GM11168 (cell line): ENCODE results near the gene POLR1H.
"Not testable (repeated sequence)": the region's sequence is repeated elsewhere in the genome, so short reads cannot be mapped to it uniquely, and the experiment has no call there.

ENCODE experiments used
- in situ Hi-C: fragments of 300-500 bp; cut with MboI; formaldehyde crosslinking; loops from one replicate; pipeline ENCODE4 v1.12.0; 2022; ENCODE audit warnings: low sequenced_read_pairs; ENCODE audit not compliant: unreplicated experiment

The POLR1H gene, protein sequence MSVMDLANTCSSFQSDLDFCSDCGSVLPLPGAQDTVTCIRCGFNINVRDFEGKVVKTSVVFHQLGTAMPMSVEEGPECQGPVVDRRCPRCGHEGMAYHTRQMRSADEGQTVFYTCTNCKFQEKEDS

DNA sequence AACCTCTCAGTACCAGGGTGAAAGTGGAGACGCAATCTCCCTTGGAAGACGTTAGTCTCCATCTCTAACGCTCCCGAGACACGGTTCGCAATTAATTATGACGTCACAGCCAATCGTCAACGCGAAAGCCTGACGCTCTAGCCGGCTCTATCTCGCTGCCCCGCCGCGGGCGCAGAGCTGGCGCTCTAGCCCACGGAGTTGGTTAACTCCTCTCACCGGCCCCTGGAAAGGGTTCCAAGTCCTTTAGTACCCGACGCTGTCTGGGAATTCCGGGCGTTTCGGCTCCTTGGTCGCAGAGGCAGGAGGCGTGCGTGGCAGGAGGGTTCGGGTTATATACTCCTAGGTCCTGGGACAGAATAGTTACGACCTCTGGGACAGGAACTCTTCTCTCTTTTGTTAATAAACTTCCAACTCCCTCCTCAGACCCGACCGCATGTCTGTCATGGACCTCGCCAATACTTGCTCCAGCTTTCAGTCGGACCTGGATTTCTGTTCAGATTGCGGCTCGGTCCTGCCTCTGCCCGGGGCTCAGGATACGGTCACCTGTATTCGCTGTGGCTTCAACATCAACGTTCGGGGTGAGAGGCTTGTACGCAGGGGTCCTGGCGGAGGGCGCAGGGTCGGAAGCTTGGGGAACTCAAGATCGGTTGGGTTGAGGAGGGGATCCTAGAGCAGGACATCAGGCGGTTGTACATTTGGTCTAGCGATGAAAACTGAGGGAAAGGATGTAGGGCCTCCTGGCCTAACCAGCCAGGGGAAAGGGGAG, at the start of gene POLR1H:
Gene POLR1H, plus strand, starts transcription at position 174 of the 766 bp plus-strand sequence. Its CDS starts 260 bp downstream, at position 434.
- in situ Hi-C loops = no loop called here

DNA sequence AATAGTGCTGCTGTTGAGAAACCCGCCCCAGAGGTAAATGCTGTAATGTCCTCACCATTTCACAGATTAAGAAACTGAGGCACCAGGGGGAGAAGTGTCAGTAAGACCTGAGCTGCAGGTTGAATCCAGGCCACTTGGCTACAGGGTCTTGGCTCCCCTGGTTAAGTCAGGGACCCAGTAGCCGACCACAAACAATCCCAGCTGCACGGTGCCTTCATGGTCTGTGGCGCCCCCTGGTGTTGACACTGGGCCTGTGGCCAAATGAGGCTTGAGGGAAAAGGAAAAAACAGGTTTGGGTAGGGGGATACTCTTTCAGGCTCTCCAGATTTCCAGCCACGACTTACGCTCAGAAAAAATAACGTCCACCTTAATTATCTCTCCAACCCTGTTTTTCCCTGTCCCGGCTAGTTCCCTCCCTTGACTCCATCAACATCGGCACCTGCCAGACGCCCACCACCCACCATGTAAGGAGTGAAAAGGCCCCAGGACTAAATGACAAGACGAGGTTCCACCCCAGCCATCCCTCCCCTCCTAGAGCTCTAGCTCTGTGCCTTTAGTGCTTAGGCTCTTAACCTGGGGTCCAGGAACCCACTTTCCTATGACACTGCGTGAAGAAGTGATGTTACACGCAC, 47.7 kb upstream of the POLR1H start:
- in situ Hi-C loops = no loop called here

DNA sequence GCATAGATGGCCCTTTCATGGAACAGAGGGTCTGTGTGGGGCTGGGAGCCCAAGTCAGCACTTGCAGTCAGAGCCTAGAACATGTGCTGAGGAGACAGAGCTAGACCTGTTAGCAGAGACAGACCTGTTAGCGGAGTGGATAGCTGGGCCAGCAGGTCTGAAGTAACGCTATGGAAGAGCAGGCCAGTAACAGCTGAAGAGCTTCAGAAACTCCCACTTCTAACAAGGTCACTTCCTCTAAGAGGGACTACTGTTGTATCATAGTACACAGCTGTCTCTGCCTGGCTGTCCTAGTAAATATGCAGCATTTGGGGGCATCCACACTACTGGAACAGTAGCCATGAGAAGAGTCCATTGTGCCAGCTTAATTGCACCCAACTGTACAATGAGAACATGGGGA, 41.2 kb upstream of the POLR1H start:
- in situ Hi-C loops = no loop called here

DNA sequence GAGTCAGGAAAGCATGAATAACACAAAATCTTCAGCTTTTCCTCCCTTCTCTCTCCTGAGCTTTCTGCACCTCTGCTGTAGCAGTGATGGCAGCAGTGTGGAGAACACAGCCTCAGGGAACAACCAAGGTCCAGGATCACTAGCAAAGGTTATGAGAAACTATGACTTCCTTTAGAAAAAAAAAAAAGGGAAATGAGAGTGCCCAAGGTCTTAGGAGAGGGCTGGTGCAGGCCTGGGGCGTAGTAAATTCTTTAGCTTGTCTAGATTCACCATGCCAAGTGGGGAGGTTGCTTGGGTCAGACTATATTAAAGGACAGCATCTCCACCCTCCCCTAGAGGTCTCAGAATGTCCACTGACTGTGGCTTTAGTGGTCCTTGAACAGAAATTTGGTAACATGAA, 40.4 kb upstream of the POLR1H start:
- in situ Hi-C loops = no loop called here

DNA sequence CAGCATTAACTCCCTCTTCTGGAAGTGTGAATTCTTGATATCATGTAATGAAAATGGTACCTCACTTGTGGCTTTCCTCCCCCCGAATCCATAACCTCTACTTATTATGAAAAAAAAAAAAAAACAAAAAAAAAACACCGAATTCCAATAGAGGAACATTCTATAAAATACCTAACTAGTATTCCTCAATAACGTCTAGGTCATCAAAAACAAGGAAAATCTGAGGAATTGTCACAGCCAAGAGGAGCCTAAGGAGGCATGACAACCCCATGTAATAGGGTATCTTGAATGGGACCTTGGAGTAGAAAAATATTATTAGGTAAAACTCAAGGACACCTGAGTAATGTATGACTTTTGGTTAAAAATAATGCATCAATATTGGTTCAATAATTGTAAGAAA, 38.9 kb upstream of the POLR1H start:
- in situ Hi-C loops = no loop called here

DNA sequence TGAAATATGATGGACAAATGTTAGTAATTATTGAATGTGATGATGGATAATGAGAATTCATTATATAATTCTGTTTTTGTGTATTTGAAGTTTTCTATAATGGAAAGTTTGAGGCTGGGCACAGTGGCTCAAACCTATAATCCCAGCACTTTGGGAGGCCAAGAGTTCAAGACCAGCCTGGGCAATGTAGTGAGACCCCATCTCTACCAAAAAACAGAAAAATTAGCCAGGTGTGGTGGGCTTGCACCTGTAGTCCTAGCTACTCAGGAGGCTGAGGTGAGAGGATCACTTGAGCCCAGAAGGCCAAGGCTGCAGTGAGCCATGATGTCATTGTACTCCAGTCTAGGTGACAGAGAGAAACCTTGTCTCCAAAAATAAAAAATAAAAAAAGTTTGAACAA, 38.4 kb upstream of the POLR1H start:
- in situ Hi-C loops = not testable (repeated sequence)

DNA sequence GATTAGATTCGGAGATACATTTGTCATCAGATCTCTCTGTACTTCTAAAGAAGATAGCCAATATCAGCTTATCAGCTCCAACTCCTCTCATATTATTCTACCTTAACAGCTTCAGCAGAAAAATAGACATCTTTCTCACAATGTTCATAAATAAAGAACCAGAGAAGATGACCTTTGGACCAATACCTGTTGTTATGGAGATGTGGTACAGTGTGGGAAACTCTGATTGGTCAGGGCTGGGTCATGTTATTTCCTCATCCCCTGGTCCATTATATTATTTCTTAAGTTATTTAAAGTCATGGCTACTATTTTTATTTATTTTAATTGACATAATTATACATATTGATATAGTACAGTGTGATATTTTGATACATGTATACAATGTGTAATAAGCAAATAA, 35.9 kb upstream of the POLR1H start:
- in situ Hi-C loops = no loop called here

DNA sequence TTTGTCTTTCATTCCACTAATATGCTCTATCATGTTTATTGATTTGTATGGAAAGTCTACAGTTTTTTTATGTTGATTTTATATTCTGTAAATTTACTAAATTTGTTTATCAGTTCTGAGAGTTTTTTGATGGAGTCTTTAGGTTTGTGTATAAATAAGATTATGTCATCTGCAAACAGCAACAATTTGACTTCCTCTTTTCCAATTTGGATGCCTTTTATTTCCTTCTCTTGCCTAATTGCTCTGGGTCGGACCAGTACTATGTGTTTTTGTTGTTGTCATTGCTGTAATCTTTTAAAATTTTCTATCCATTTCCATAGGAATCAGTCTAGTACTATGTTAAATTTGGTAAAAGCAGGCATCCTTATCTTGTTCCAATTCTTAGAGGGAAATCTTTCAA, 31.5 kb upstream of the POLR1H start:
- in situ Hi-C loops = no loop called here

DNA sequence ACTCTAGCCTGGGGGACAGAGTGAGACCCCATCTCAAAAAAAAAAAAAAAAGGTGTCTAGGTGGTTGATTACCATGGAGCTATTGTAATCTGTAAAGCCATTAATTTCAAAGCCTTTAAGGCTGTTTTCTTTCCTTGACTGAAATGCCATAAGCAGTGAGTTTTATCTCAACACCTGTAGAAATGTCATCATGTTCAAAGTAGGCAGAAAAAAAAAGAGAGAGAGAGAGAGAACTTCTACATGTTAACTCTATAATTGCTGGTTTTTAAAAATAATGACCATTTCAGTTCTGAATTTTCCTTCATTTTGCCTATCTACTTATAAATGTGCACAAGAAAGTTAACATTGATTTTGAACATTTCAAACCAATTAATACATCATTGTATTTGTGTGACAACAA, 29.7 kb upstream of the POLR1H start:
- in situ Hi-C loops = loop anchor here (10.0 kb wide), 1 partner anchor 187 kb away; no protein-coding TSS in a partner anchor

DNA sequence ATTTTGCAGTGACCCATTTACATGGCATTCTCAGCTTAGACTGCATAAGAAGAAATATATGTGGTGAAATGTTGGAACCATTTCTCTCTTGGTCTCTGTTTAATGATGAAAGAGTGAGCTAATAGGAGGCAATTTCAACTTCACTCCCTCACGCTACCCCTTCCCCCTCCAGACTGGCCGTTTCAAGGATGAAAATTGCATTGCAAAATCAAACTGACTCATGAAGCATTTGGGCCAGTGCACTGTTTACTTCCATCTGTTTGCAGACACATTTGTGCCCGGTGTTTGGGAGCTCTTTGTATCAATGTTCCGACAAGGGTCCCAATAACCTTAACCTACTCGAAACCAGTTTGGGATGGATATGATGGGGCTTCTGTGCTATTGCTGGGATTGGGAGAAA, 27.6 kb upstream of the POLR1H start:
- in situ Hi-C loops = loop anchor here (10.0 kb wide), 1 partner anchor 189 kb away; no protein-coding TSS in a partner anchor

DNA sequence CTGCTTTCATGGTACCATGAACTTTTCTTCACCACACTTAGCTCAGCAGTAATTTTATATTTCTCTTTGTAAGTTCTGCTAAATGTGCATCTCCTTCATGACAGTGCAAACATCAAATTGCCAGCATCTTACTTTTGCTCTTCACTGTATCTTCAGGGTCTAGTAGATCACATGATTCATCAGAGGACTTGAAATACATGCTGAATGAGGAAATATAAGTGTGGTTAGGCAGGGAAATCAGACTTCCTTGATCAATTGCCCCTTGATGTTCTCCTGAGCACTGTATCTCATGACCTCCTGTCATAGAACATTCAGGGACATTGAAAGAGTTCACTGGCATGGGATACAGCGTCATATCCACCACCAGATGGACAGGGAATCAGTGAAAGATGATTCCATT, 25.3 kb upstream of the POLR1H start:
- in situ Hi-C loops = loop anchor here (10.0 kb wide), 1 partner anchor 191 kb away; no protein-coding TSS in a partner anchor

DNA sequence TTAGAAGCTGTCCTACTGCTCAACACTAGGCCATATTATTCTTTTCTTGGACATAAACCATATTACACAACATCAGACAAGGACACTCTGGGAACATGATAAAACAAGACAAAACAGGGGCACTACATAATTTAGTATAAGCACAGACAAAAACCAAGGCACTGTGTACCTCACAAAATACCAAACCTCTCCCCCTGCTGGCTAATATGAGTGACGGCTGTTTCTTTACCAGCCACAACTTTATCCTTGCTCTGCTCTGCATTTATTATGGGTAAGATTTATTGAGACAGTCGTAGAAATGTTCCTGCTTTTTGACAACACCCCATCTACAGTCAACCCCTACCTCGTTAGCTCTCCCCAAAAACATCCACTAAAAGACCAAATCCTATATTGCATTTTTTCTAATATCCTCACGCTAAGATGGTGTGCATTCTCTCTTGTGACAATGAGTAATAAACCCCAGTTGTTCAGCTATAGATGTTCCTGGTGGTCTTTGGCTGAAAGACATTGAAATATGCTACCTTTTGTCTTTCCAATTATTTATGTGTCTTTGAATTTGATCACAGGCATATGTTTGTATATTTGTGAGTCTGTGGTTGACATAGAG, 23.8 kb upstream of the POLR1H start:
- in situ Hi-C loops = loop anchor here (10.0 kb wide), 1 partner anchor 192 kb away; no protein-coding TSS in a partner anchor

DNA sequence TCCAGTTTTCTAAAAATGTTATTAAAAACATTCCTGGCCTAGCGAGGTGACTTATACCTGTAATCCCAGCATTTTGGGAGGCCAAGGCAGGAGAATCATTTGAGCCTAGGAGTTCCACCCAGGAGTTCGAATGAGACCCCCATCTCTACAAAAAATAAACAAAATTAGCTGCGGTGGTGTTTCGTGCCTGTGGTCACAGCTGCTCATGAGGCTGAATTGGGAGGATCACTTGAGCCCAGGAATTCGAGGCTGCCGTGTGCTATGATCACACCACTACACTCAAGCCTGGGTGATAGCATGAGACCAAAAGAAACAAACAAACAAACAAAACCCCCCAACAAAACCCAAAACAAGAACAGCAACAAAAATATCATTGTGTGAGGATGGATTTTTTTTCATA, 19.8 kb upstream of the POLR1H start:
- in situ Hi-C loops = no loop called here

DNA sequence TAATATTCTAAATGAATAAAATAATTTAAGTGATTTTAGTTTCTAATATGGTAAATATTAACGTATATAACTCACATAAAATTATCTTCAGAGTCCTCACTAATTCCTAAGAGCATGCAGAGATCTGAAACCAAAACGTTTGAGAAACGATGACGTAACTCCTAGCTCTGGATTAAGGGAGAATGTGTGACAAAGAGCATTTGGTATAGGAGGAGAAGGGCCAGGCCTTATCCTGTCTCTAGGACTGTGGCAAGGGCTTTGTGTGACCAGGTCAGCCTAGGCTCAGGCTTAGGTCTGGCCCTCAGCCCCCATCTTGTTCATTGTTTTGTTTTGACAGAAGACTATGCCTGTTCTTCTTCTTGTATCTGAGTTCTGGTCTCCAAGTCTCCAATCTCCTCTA, 19.2 kb upstream of the POLR1H start:
- in situ Hi-C loops = no loop called here

DNA sequence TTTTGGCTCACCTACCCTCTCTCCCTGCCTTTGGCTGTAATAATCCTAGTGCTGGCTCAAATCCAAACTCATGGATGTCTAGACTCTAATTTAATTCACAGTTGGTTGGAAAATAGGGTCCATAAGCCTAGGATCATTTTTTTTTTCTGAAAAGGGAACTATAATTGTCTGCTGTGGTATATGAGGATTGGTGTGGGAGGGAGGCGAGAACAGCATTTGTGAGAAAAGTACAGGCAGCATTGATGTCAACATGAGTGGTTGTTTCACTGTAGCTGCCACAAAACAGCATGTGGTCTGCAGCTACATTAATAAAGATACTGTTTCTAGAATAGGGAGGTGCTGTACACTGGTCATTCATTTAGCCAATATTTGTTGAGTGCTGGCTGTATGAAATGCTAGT, 18.6 kb upstream of the POLR1H start:
- in situ Hi-C loops = no loop called here

DNA sequence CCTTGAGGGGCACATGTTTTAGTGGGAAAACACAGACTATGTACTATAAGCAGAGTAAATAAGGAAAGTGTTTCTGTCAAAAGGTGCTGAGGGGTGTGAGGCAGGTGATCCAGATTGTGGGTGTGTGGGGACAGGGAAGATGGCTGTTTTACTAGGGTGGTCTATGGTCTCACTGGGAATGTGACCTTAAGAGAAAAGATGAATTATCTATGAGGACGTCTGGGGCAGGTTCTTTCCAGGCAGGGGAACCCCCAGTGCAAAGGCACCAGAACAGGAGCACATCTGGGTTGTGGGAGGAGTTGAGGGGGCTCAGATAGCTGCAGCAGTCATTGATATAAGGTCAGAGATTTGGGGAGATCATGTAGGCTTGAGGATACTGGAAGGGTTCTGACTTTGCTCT, 18.2 kb upstream of the POLR1H start:
- in situ Hi-C loops = no loop called here

DNA sequence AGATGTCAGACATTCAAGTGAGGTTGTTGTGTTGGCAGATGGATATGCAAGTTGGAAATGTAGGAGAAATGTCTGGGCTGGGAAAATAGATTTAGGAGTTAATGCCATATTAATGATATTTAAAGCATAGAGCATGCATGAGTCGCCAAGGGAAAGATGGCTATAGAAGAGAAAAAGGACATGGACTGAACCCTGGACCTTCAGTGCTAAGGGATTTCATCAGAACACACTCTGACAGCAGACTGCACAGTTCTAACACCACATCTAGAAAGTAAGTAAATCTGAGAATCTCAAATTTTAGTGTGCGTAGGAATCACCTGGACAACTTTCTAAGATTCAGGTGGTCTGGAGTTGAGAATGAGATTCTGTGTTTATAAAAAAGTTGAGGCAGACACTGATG, 17.3 kb upstream of the POLR1H start:
- in situ Hi-C loops = no loop called here

DNA sequence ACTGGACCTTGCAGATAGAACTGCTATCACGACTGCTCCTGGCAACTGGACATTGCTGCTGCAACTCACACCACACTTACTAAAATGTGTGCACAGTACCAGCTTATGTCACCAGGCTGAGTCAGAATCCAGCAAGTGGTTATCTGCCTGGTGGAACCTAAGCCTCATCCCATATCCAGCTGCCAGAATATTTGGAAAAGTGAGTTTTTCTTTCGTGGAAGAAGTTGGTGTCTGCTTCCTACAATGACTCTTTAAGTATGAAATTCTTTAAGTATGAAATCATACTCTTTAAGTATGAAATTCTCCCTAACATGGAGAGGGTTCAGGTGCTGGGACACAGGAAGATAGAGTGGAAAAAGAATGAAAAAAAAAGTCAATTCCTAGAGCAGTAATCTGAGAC, 16.4 kb upstream of the POLR1H start:
- in situ Hi-C loops = no loop called here

DNA sequence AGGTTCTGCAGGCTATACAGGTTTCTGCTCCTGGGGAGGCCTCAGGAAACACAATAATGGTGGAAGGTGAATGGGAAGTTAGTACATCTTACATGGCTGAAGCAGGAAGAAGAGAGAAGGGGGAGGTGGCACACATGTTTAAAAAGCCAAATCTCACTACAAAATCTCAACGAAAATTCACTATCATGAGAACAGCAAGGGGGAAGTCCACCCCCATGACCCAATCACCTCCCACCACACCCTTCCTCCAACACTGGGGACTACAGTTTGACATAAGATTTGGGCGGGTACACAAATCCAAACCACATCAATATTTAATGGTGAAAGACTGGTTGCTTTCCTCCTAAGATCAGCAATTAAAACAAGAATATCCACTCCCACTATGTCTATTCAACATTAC, 13.8 kb upstream of the POLR1H start:
- in situ Hi-C loops = no loop called here

DNA sequence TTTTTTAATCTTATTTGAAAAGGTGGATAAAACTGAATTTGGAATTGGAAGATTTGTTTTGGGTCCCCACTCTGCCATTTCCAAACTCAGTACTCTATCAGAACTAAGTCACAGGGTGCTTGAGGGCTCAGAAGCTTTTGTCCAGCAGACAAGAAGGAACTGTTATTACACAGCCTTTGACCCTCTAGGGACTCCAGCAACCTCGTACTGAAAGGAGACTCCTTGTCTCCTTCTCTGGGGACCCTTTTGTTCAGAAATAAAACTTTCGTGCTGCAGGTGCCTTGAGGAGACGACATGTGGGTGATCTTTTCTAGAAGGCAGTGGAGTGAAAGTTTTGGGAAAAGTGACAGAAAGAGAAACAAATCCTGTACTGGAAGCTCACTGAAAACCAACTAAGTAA, 7.4 kb upstream of the POLR1H start:
- in situ Hi-C loops = no loop called here

DNA sequence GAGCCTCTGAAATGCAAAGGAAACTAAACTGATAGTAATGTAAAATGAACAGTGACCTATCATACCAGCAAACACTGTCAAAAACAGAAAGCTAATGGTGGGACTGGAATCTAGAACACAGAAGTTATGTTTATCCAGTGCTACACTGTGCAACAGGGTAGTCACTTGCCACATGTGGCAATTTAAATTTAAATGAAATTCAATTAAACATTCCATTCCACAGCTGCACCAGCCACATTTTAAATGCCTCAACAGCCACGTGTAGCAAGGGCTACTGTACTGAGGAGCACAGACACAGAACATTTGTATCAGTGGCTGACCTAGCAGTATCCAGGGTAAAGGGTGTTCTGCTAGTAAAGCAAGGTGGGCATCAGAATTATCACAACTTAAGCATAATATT, 5.6 kb upstream of the POLR1H start:
- in situ Hi-C loops = no loop called here
